Suppressor macrophage treated with lipopolysaccharide for 4 hours (primary cell): ENCODE measurements around the gene CLASRP.
"Not testable (repeated sequence)": the region's sequence is repeated elsewhere in the genome, so short reads cannot be mapped to it uniquely, and the experiment has no call there.

Source experiments
- DNase-seq: peaks from one replicate; pipeline ENCODE4 v3.0.0-alpha.2; 2020

The CLASRP gene

GRCh38 chr19:45104658-45105349 lies 66.0 kb downstream of the CLASRP start:
- no peak for DNase-seq

- DNase-seq, result not testable (repeated sequence)
These were observed 67.5 kb downstream of the CLASRP start for GRCh38 chr19:45106363-45106762.

- no peak for DNase-seq
These were observed 68.8 kb downstream of the CLASRP start for GRCh38 chr19:45107621-45108150.

GRCh38 chr19:45110851-45111266 lies 72.0 kb downstream of the CLASRP start:
- peak; percentile 34 for DNase-seq

- no peak for DNase-seq
These were observed 73.4 kb downstream of the CLASRP start for GRCh38 chr19:45112111-45112827.

GRCh38 chr19:45113628-45114027 lies 74.8 kb downstream of the CLASRP start:
- DNase-seq, result no peak

GRCh38 chr19:45114116-45114515 lies 75.3 kb downstream of the CLASRP start:
- DNase-seq, result no peak

- peak; percentile 47 for DNase-seq
These were observed 77.2 kb downstream of the CLASRP start for GRCh38 chr19:45115809-45116615.

- DNase-seq, result peak; percentile 49
These were observed 78.3 kb downstream of the CLASRP start for GRCh38 chr19:45117167-45117594.

GRCh38 chr19:45117671-45118070 lies 78.8 kb downstream of the CLASRP start:
- DNase-seq, result no peak

- DNase-seq, result no peak
These were observed 79.3 kb downstream of the CLASRP start for GRCh38 chr19:45118106-45118505.

- not testable (repeated sequence) for DNase-seq
These were observed 79.9 kb downstream of the CLASRP start for GRCh38 chr19:45118591-45119355.

- no peak for DNase-seq
These were observed 80.7 kb downstream of the CLASRP start for GRCh38 chr19:45119582-45119981.
